Uterus (tissue), 4 donors: Measurements from ENCODE around the gene PLXNA4. TPM values are rescaled to one million over a fixed set of nuclear protein-coding genes. Genes with fewer than 3 reads are reported as not detected.

Experiments used
- DNase-seq, 2 donors: peaks; one replicate each; pipeline ENCODE4 v3.0.0-alpha.2; 2019 to 2020
- H3K27ac ChIP-seq, 2 donors: fragments of 200-600 bp; sonication (generic); 1 replicate in 1 of 2; 2 replicates in 1 of 2; pipeline ENCODE4 v1.5.1; 2016 to 2018
- H3K27me3 ChIP-seq, 2 donors: fragments of 200-600 bp; sonication (generic); one replicate each; pipeline ENCODE4 v1.5.1; 2018 to 2019; ENCODE audit warnings: control low read depth in 1 of 2
- H3K36me3 ChIP-seq, 2 donors: fragments of 200-600 bp; sonication (generic); one replicate each; pipeline ENCODE4 v1.5.1; 2019; ENCODE audit warnings: control low read depth in 1 of 2
- H3K4me1 ChIP-seq, 2 donors: fragments of 200-600 bp; sonication (generic); one replicate each; pipeline ENCODE4 v1.5.1; 2018 to 2019; ENCODE audit warnings: control low read depth in 1 of 2
- H3K4me3 ChIP-seq, 2 donors: fragments of 200-600 bp; sonication (generic); 1 replicate in 1 of 2; 2 replicates in 1 of 2; pipeline ENCODE4 v1.5.1; 2018 to 2019; ENCODE audit warnings: mild to moderate bottlenecking in 1 of 2
- H3K9me3 ChIP-seq, 2 donors: fragments of 200-600 bp; sonication (generic); one replicate each; pipeline ENCODE4 v1.5.1; 2019; ENCODE audit warnings: control low read depth in 1 of 2
- CTCF ChIP-seq, 4 experiments: fragments of 200-600 bp in 2 of 4; fragments of 450-650 bp in 2 of 4; sonication (generic) in 2 of 4; IDR thresholded peaks; one replicate each; pipeline ENCODE4 v1.5.1; 2016 to 2019; ENCODE audit warnings: antibody characterized with exemption in 4 of 4, mild to moderate bottlenecking in 2 of 4, moderate library complexity in 1 of 4
- POLR2A ChIP-seq, 2 donors: fragments of 450-650 bp; IDR thresholded peaks; one replicate each; pipeline ENCODE4 v1.6.1; 2016; ENCODE audit warnings: antibody characterized with exemption in 2 of 2, mild to moderate bottlenecking in 1 of 2, moderate library complexity in 1 of 2
- intact Hi-C: fragments of 100-400 bp; cut with DNase I; formaldehyde crosslinking; loops from one replicate; pipeline ENCODE4 v1.15.1; 2023; ENCODE audit warnings: low total_unique reads
- total RNA-seq, 4 donors: library from RNA; depleted of rRNA in 3 of 4; stranded (reverse); fragments of >200 nt in 3 of 4; gene quantifications; one replicate each; pipeline versions ENCODE4 v1.1.0 to v1.2.4, GENCODE V29; 2014 to 2023
- donor health status: DM: yes; HTN: yes; CAD: no.

PLXNA4 gene
- total RNA-seq, 4 donors from 2014 or later, result 4.1 to 16.5 (median 7.7) TPM

- H3K36me3 ChIP-seq, result no peaks in the 10 kb centered on the region
- H3K4me3 ChIP-seq, result no peak overlapping the region
- TF ChIP-seq CTCF (IDR thresholded peaks at IDR 0.05) (no peak), POLR2A (IDR thresholded peaks at IDR 0.05) (no peak)
- H3K27ac ChIP-seq, result no peak overlapping the region
- H3K9me3 ChIP-seq, result no peaks in the 10 kb centered on the region
- intact Hi-C loops, result no loop called here
- peaks cover 0 to 10% of the 10 kb centered on the region in 2 donors for H3K4me1 ChIP-seq
- DNase-seq, result no peak
- no peaks in the 10 kb centered on the region for H3K27me3 ChIP-seq
Observed at GRCh38 chr7:132084776-132085388, 491.4 kb downstream of the PLXNA4 start.

- Histone ChIP-seq H3K4me1 (peaks cover 0 to 10% of the 10 kb centered on the region in 2 donors), H3K27me3 (no peaks in the 10 kb centered on the region)
- intact Hi-C loops, result no loop called here
Observed at GRCh38 chr7:132083537-132084123, 492.6 kb downstream of the PLXNA4 start.

GRCh38 chr7:132083126-132083525, 493.1 kb downstream of the PLXNA4 start:
- intact Hi-C loops, result no loop called here
- no peak for DNase-seq
- Histone ChIP-seq H3K27ac (no peak overlapping the region), H3K4me3 (no peak overlapping the region), H3K27me3 (no peaks in the 10 kb centered on the region), H3K4me1 (peaks cover 0 to 10% of the 10 kb centered on the region in 2 donors), H3K36me3 (no peaks in the 10 kb centered on the region), H3K9me3 (no peaks in the 10 kb centered on the region)
- TF ChIP-seq CTCF (IDR thresholded peaks at IDR 0.05) (no peak), POLR2A (IDR thresholded peaks at IDR 0.05) (no peak)

More at GRCh38 chr7:132083537-132084123, 492.6 kb downstream of the PLXNA4 start:
- no peak for TF ChIP-seq POLR2A (IDR thresholded peaks at IDR 0.05)
- TF ChIP-seq CTCF (IDR thresholded peaks at IDR 0.05), result no peak
- DNase-seq, result no peak
- Histone ChIP-seq H3K27ac (no peak overlapping the region), H3K4me3 (no peak overlapping the region), H3K36me3 (no peaks in the 10 kb centered on the region), H3K9me3 (no peaks in the 10 kb centered on the region)

- Histone ChIP-seq H3K36me3 (no peaks in the 10 kb centered on the region), H3K9me3 (no peaks in the 10 kb centered on the region), H3K27ac (no peak overlapping the region), H3K4me1 (peaks cover 0 to 10% of the 10 kb centered on the region in 2 donors), H3K4me3 (no peak overlapping the region), H3K27me3 (no peaks in the 10 kb centered on the region)
- DNase-seq, result no peak
- intact Hi-C loops, result no loop called here
- no peak for TF ChIP-seq POLR2A (IDR thresholded peaks at IDR 0.05)
- no peak for TF ChIP-seq CTCF (IDR thresholded peaks at IDR 0.05)
Observed at GRCh38 chr7:132082394-132082793, 493.9 kb downstream of the PLXNA4 start.

- DNase-seq, result no peak
- intact Hi-C loops, result no loop called here
- Histone ChIP-seq H3K27ac (peak overlapping the region; percentile 70 to 74), H3K4me3 (no peak overlapping the region), H3K9me3 (no peaks in the 10 kb centered on the region), H3K27me3 (no peaks in the 10 kb centered on the region), H3K4me1 (peaks cover 0 to 10% of the 10 kb centered on the region in 2 donors), H3K36me3 (no peaks in the 10 kb centered on the region)
- no peak for TF ChIP-seq POLR2A (IDR thresholded peaks at IDR 0.05)
Observed at GRCh38 chr7:132081686-132082085, 494.6 kb downstream of the PLXNA4 start.
